HG03354 (cell line): ENCODE results near the gene TMCC1.

ENCODE experiments used
- ATAC-seq: cut with Tn5 transposase; IDR thresholded peaks from one replicate; pipeline ENCODE4 v1.9.1; 2021; ENCODE audit warnings: mild to moderate bottlenecking; ENCODE audit not compliant: unreplicated experiment, poor library complexity, severe bottlenecking

Gene TMCC1

GRCh38 chr3:129633751-129634481, 259.6 kb downstream of the TMCC1 start:
- ATAC-seq = no peak

- ATAC-seq = no peak
These were observed 260.5 kb downstream of the TMCC1 start for GRCh38 chr3:129632977-129633376.

GRCh38 chr3:129632556-129632955, 261.0 kb downstream of the TMCC1 start:
- no peak for ATAC-seq

GRCh38 chr3:129632056-129632455, 261.5 kb downstream of the TMCC1 start:
- no peak for ATAC-seq

GRCh38 chr3:129629011-129629410, 264.5 kb downstream of the TMCC1 start:
- ATAC-seq = no peak

- ATAC-seq = no peak
These were observed 265.4 kb downstream of the TMCC1 start for GRCh38 chr3:129628169-129628522.

GRCh38 chr3:129627350-129628168, 266.0 kb downstream of the TMCC1 start:
- peak; percentile 58 for ATAC-seq

- ATAC-seq = peak; percentile 88
These were observed 266.7 kb downstream of the TMCC1 start for GRCh38 chr3:129626744-129627349.

GRCh38 chr3:129625072-129625874, 268.2 kb downstream of the TMCC1 start:
- no peak for ATAC-seq

- ATAC-seq = no peak
These were observed 269.0 kb downstream of the TMCC1 start for GRCh38 chr3:129624347-129625071.

GRCh38 chr3:129623447-129624118, 269.9 kb downstream of the TMCC1 start:
- no peak for ATAC-seq

- no peak for ATAC-seq
These were observed 270.6 kb downstream of the TMCC1 start for GRCh38 chr3:129622933-129623332.

GRCh38 chr3:129622226-129622874, 271.2 kb downstream of the TMCC1 start:
- no peak for ATAC-seq

GRCh38 chr3:129621626-129622225, 271.8 kb downstream of the TMCC1 start:
- no peak for ATAC-seq

- ATAC-seq = no peak
These were observed 272.5 kb downstream of the TMCC1 start for GRCh38 chr3:129620828-129621559.

GRCh38 chr3:129619726-129620162, 273.8 kb downstream of the TMCC1 start:
- ATAC-seq = no peak
